Erythroblast (primary cell): ENCODE results near the gene SQSTM1.

Source experiments
- GATA1 ChIP-seq: IDR thresholded peaks from 2 replicates; pipeline ENCODE4 v1.6.1; 2011; ENCODE audit warnings: low read depth, mild to moderate bottlenecking, control low read depth, low read length, moderate library complexity
- POLR2A ChIP-seq: IDR thresholded peaks from 2 replicates; pipeline ENCODE4 v1.6.1; 2011; ENCODE audit warnings: mild to moderate bottlenecking, low read length

- no peak for TF ChIP-seq POLR2A
- no peak for TF ChIP-seq GATA1
Measured at GRCh38 chr5:179867079-179867465, 46.4 kb downstream of the SQSTM1 start.
